SK-N-MC (cell line): ENCODE measurements around the gene RFX2.

Experiments
- EZH2 ChIP-seq: fragments of 200-600 bp; sonication (generic); IDR thresholded peaks from one replicate; pipeline ENCODE4 v1.6.1; 2017; ENCODE audit warnings: antibody characterized with exemption
- POLR2AphosphoS5 ChIP-seq: IDR thresholded peaks from 2 replicates; pipeline ENCODE4 v1.6.1; 2012; ENCODE audit warnings: mild to moderate bottlenecking, low read depth, low read length, borderline replicate concordance

DNA sequence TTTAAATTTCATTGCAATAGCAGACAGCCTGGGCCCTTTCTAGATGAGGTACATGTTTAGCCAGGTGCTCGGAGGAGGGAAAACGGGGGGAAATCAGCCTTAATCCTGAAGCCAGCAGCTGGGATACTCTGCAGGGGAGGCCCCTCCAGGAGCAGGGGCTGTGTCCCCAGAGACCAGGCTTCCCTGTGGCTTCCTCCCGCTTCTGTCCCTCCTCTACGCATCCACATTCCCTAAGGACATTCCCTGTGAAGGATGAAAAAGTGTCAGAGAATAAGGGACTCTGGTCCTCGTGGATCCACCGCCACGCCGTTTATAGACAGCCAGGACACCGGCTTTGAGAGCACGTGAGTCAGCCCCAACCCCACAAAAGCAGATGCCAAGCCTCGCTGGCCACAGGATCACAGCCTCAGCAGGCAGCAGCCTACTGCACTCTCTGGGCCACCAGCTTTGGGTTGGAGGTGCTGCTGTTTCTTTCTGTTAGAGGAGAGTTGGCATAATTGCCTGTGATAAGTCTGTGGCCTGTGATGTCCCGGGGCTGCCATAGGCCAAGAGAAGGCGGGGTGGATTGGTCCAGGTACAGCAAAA, 95.7 kb downstream of the RFX2 start:
- TF ChIP-seq POLR2AphosphoS5 (no peak), EZH2 (no peak)
